ENCODE measurements around the gene CHST4.

DNA sequence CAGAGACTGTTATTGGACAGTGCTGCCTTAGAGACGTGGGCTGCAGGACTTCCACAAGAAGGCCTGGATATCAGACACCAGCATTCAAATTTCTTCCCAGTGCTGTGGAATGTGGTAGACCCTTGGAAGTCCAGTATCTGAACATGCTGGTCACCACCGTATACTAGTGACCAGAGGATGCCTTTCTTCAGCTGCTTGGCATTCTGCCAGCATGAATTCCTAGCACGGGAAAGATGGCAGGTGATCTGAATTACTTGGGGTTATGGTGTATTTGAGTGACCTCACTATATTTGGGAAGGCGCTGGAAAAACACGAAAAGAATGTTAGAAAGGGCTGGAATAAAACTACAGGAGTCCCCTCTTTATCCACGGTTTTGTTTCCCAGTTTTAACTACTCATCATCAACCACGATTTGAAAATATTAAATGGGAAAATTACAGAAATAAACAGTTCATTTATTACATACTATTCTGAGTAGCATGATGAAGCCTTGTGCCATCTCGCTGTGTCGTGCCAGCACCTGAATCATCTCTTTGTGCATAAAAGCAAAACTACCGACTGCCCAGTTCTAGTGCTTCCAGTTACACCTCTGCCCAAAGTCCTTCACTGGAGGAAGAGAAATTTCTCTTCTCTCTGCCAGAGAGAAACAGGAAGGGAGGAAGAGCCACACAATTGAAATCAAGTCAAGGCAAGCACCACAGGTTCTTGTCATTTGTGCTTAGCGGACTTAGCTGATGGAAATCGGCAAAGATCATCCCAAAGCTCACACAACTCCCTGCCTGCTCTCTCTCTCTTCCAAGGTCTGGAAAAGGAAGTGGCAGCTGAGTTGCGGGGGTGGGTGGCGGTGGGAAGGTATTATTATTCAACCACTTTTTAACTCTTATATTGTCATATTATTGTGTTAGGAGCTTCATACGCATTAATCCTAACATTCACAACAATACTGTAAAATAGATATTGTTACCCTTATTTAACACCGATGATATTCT is 1.4 kb upstream of the CHST4 start:
- TF ChIP-seq, protein P1, sequence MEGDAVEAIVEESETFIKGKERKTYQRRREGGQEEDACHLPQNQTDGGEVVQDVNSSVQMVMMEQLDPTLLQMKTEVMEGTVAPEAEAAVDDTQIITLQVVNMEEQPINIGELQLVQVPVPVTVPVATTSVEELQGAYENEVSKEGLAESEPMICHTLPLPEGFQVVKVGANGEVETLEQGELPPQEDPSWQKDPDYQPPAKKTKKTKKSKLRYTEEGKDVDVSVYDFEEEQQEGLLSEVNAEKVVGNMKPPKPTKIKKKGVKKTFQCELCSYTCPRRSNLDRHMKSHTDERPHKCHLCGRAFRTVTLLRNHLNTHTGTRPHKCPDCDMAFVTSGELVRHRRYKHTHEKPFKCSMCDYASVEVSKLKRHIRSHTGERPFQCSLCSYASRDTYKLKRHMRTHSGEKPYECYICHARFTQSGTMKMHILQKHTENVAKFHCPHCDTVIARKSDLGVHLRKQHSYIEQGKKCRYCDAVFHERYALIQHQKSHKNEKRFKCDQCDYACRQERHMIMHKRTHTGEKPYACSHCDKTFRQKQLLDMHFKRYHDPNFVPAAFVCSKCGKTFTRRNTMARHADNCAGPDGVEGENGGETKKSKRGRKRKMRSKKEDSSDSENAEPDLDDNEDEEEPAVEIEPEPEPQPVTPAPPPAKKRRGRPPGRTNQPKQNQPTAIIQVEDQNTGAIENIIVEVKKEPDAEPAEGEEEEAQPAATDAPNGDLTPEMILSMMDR (conservative IDR thresholded peaks at IDR 0.05; ENCODE audit: low read length): no peak
- TF ChIP-seq EZH2phosphoT487 (IDR thresholded peaks at IDR 0.05; ENCODE audit: borderline replicate concordance, low read depth, low read length): no peak

All from OCI-LY7 (cell line).